ENCODE results near the gene EPB41L2. TPM values are rescaled to one million over a fixed set of nuclear protein-coding genes. Genes with fewer than 3 reads are reported as not detected.

EPB41L2 gene
- total RNA-seq, 2 donors from 2014 or later: 160 to 189 TPM

GRCh38 chr6:131059486-131059885 is 3.6 kb downstream of the EPB41L2 start:
- H3K36me3 ChIP-seq (ENCODE audit: control insufficient read depth, insufficient read depth, low read length): peaks cover 21% of the 10 kb centered on the region
- H3K27ac ChIP-seq (ENCODE audit: low read depth, low read length): no peak overlapping the region
- no peak overlapping the region for H3K9ac ChIP-seq (ENCODE audit: extremely low read depth, low read length, poor library complexity, severe bottlenecking)
- TF ChIP-seq CTCF (conservative IDR thresholded peaks at IDR 0.05): no peak
- peaks cover 49% of the 10 kb centered on the region for H3K9me3 ChIP-seq (ENCODE audit: control insufficient read depth, low read length)
- DNase-seq: no peak
- no peaks in the 10 kb centered on the region for H3K27me3 ChIP-seq (ENCODE audit: control insufficient read depth, insufficient read depth, low read length, poor library complexity, severe bottlenecking)
- 93% methylated on average over 4 of the region's 4 CpGs for WGBS, 2 experiments (ENCODE audit: insufficient coverage in 1 of 2, insufficient read length in 1 of 2)
- peaks cover 3% of the 10 kb centered on the region for H3K4me1 ChIP-seq (ENCODE audit: control insufficient read depth, insufficient read depth, low read length)
- peaks cover 4% of the 10 kb centered on the region for H3K27me3 Mint-ChIP-seq (ENCODE audit: insufficient read depth)
- H3K4me3 Mint-ChIP-seq: no peak overlapping the region
- no peak overlapping the region for H3K27ac Mint-ChIP-seq
- no peak overlapping the region for H3K4me3 ChIP-seq (ENCODE audit: low read length)
- H3K36me3 Mint-ChIP-seq (ENCODE audit: low read depth): peaks cover 21% of the 10 kb centered on the region
- peaks cover 31% of the 10 kb centered on the region for H3K4me1 Mint-ChIP-seq
- peaks cover 30% of the 10 kb centered on the region for H3K9me3 Mint-ChIP-seq

- Mint-ChIP-seq H3K36me3 (ENCODE audit: low read depth) (peaks cover 30% of the 10 kb centered on the region), H3K27ac (no peak overlapping the region), H3K27me3 (ENCODE audit: insufficient read depth) (no peaks in the 10 kb centered on the region), H3K4me3 (no peak overlapping the region), H3K4me1 (peaks cover 24% of the 10 kb centered on the region), H3K9me3 (peaks cover 43% of the 10 kb centered on the region)
- Histone ChIP-seq H3K27ac (ENCODE audit: low read depth, low read length) (no peak overlapping the region), H3K4me3 (ENCODE audit: low read length) (no peak overlapping the region), H3K9ac (ENCODE audit: extremely low read depth, low read length, poor library complexity, severe bottlenecking) (no peak overlapping the region), H3K9me3 (ENCODE audit: control insufficient read depth, low read length) (peaks cover 61% of the 10 kb centered on the region), H3K36me3 (ENCODE audit: control insufficient read depth, insufficient read depth, low read length) (peaks cover 32% of the 10 kb centered on the region), H3K4me1 (ENCODE audit: control insufficient read depth, insufficient read depth, low read length) (peaks cover 3% of the 10 kb centered on the region), H3K27me3 (ENCODE audit: control insufficient read depth, insufficient read depth, low read length, poor library complexity, severe bottlenecking) (no peaks in the 10 kb centered on the region)
- no peak for DNase-seq
- WGBS, 2 experiments (ENCODE audit: insufficient coverage in 1 of 2, insufficient read length in 1 of 2): 93% methylated on average over 1 of the region's 1 CpG; no CpG with 5 or more reads in 1 of the 2 experiments
- TF ChIP-seq CTCF (conservative IDR thresholded peaks at IDR 0.05): no peak
Measured at GRCh38 chr6:131058236-131058635, 4.8 kb downstream of the EPB41L2 start.

- H3K4me3 ChIP-seq (ENCODE audit: low read length): peak overlapping the region; percentile 66
- peaks cover 39% of the 10 kb centered on the region for H3K36me3 Mint-ChIP-seq (ENCODE audit: low read depth)
- H3K36me3 ChIP-seq (ENCODE audit: control insufficient read depth, insufficient read depth, low read length): peaks cover 32% of the 10 kb centered on the region
- H3K27me3 ChIP-seq (ENCODE audit: control insufficient read depth, insufficient read depth, low read length, poor library complexity, severe bottlenecking): no peaks in the 10 kb centered on the region
- 93 to 100% methylated on average over 3 to 6 of the region's 6 CpGs for WGBS, 2 experiments (ENCODE audit: insufficient coverage in 1 of 2, insufficient read length in 1 of 2)
- no peak overlapping the region for H3K9ac ChIP-seq (ENCODE audit: extremely low read depth, low read length, poor library complexity, severe bottlenecking)
- H3K4me1 Mint-ChIP-seq: peaks cover 3% of the 10 kb centered on the region
- peaks cover 62% of the 10 kb centered on the region for H3K9me3 ChIP-seq (ENCODE audit: control insufficient read depth, low read length)
- H3K9me3 Mint-ChIP-seq: peaks cover 54% of the 10 kb centered on the region
- H3K27me3 Mint-ChIP-seq (ENCODE audit: insufficient read depth): no peaks in the 10 kb centered on the region
- H3K4me1 ChIP-seq (ENCODE audit: control insufficient read depth, insufficient read depth, low read length): no peaks in the 10 kb centered on the region
- H3K27ac ChIP-seq (ENCODE audit: low read depth, low read length): no peak overlapping the region
- TF ChIP-seq CTCF (conservative IDR thresholded peaks at IDR 0.05): no peak
- H3K4me3 Mint-ChIP-seq: no peak overlapping the region
- DNase-seq: no peak
- no peak overlapping the region for H3K27ac Mint-ChIP-seq
Measured at GRCh38 chr6:131054392-131055250, 8.4 kb downstream of the EPB41L2 start.

All from endodermal cell (in vitro differentiated cells).